Glutamatergic neuron (in vitro differentiated cells): ENCODE measurements around the gene TAAR1. TPM values are rescaled to one million over a fixed set of nuclear protein-coding genes. Genes with fewer than 3 reads are reported as not detected.
A peak's percentile ranks its signal among the peaks of the same experiment; 100 is the strongest.

Experiments used
- DNase-seq: peaks from one replicate; pipeline ENCODE4 v3.0.0; 2022
- H3K27ac Mint-ChIP-seq: one replicate; pipeline ENCODE4 v1.8.0; 2020; ENCODE audit warnings: mild to moderate bottlenecking, mixed read lengths, inconsistent platforms; ENCODE audit not compliant: unreplicated experiment
- H3K27me3 Mint-ChIP-seq: one replicate; pipeline ENCODE4 v1.8.0; 2020; ENCODE audit warnings: mild to moderate bottlenecking, moderate library complexity, mixed read lengths, inconsistent platforms; ENCODE audit not compliant: unreplicated experiment
- H3K36me3 Mint-ChIP-seq: one replicate; pipeline ENCODE4 v1.8.0; 2020; ENCODE audit warnings: mild to moderate bottlenecking, mixed read lengths, inconsistent platforms; ENCODE audit not compliant: unreplicated experiment
- H3K4me1 Mint-ChIP-seq: one replicate; pipeline ENCODE4 v1.8.0; 2020; ENCODE audit warnings: mild to moderate bottlenecking, low read depth, mixed read lengths, inconsistent platforms; ENCODE audit not compliant: unreplicated experiment
- H3K4me3 Mint-ChIP-seq: one replicate; pipeline ENCODE4 v1.8.0; 2020; ENCODE audit warnings: mild to moderate bottlenecking, mixed read lengths, inconsistent platforms; ENCODE audit not compliant: unreplicated experiment
- H3K9me3 Mint-ChIP-seq: one replicate; pipeline ENCODE4 v1.8.0; 2020; ENCODE audit warnings: mild to moderate bottlenecking, moderate library complexity, mixed read lengths, inconsistent platforms; ENCODE audit not compliant: unreplicated experiment
- CTCF ChIP-seq: fragments of 200-600 bp; sonication (generic); IDR thresholded peaks from one replicate; pipeline ENCODE4 v1.5.0; 2021; ENCODE audit not compliant: partially characterized antibody, unreplicated experiment
- total RNA-seq: library from RNA; stranded (reverse); fragmentation: NEBNext Ultra II Directional; extraction: Animal tissue kit (Norgen Biotek cat#: 25700); gene quantifications from one replicate; pipeline ENCODE4 v1.2.1, GENCODE V29; 2021; ENCODE audit not compliant: unreplicated experiment

The TAAR1 gene
- total RNA-seq, 1 donor from 2014 or later, result not detected

DNA sequence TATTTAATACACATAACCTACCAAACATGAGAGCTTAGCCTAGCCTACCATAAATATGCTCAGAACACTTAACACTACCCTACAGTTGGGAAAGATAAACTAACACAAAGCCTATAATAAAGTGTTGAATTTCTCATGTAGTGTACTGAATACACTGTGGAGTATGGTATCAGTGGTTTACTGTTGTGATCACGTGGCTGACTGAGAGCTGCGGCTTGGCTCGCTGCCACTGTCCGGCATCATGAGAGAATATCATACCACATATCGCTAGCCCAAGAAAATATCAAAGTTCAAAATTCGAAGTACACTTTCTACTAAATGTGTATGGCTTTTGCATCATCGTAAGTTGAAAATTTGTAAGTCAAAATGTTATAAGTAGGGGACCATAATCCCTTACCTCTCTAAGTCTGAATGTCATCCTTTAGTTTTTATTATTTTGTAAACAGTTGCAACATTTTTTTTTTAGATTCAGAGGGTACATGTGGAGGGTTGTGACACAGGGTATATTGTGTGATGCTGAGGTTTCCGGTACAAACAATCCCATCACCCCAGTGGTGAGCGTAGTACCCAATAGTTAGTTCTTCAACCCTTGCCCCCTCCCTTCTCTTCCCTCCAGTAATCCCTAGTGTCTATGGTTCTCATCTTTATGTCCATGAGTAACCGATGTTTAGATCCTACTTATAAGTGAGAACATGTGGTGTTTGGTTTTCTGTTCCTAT, 14.6 kb upstream of the TAAR1 start:
- no peak for DNase-seq
- Mint-ChIP-seq H3K9me3 (no peaks in the 10 kb centered on the region), H3K27me3 (peaks cover 2% of the 10 kb centered on the region), H3K4me1 (no peaks in the 10 kb centered on the region), H3K36me3 (no peaks in the 10 kb centered on the region), H3K27ac (no peak overlapping the region), H3K4me3 (no peak overlapping the region)
- no peak for TF ChIP-seq CTCF

GRCh38 chr6:132671295-132671694, 12.3 kb upstream of the TAAR1 start:
- Mint-ChIP-seq H3K4me1 (no peaks in the 10 kb centered on the region), H3K27me3 (peaks cover 2% of the 10 kb centered on the region), H3K36me3 (no peaks in the 10 kb centered on the region), H3K27ac (no peak overlapping the region), H3K9me3 (no peaks in the 10 kb centered on the region), H3K4me3 (no peak overlapping the region)
- no peak for TF ChIP-seq CTCF
- DNase-seq, result no peak

DNA sequence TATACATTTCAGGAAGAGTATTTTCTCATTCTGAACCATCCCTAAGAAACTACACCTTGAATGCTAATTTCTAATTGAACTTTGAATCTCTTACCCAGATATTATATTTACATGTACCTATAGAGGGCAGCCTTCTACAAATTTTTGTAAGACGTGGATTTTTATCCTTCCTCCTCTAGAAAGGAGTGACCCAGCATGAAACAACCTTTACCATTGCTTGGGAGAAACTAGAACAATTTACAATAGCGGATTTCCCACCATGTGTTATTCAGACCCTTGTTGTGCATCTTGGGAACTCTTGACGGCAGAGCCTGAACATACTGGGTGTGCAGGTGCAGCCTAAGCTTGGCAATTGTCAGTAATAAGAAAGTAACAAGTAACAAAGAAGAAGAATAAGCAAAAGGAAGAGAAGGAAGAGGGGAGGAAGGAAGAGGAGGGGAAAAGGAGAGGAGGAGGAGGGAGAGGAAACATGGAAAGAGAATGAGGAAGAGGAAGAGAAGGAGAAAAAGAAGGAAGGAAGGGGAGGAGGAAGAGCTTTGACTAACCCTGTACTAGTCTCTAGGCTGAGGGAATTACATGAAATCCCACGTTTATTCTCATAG, 10.8 kb upstream of the TAAR1 start:
- H3K4me3 Mint-ChIP-seq, result no peak overlapping the region
- H3K9me3 Mint-ChIP-seq, result no peaks in the 10 kb centered on the region
- H3K36me3 Mint-ChIP-seq, result no peaks in the 10 kb centered on the region
- DNase-seq, result no peak
- H3K27me3 Mint-ChIP-seq, result peaks cover 2% of the 10 kb centered on the region
- TF ChIP-seq CTCF, result peak; percentile 60
- H3K4me1 Mint-ChIP-seq, result no peaks in the 10 kb centered on the region
- no peak overlapping the region for H3K27ac Mint-ChIP-seq

DNA sequence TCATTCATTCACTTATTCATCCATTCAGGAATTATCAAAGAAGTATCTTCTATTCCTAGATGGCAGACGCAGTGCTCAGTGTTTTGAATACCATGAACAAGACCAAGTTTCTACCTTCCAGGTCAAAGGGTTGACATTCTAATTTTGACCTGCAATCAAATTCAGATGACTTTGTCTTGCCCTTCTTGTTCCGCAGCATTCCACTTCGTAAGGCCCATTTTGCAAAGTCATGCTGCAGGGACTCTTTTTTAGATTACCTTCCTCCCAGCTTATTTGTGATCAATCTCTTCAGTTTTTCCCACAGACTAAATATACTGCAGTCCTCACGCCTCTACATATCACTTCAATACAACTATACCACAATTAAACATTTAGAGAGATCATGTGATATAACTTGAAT, 7.1 kb upstream of the TAAR1 start:
- no peaks in the 10 kb centered on the region for H3K27me3 Mint-ChIP-seq
- DNase-seq, result no peak

More for the DNA sequence above, 7.1 kb upstream of the TAAR1 start:
- no peak for TF ChIP-seq CTCF
- Mint-ChIP-seq H3K9me3 (no peaks in the 10 kb centered on the region), H3K4me1 (peaks cover 2% of the 10 kb centered on the region), H3K27ac (no peak overlapping the region), H3K36me3 (no peaks in the 10 kb centered on the region), H3K4me3 (no peak overlapping the region)
